Limb (tissue), 2 donors: Measurements from ENCODE around the gene C11orf21.

Experiments used
- DNase-seq, 2 donors: peaks; one replicate each; pipeline ENCODE4 v3.0.0-alpha.2; 2016; ENCODE audit errors: extremely low spot score in 2 of 2

C11orf21 gene

DNA sequence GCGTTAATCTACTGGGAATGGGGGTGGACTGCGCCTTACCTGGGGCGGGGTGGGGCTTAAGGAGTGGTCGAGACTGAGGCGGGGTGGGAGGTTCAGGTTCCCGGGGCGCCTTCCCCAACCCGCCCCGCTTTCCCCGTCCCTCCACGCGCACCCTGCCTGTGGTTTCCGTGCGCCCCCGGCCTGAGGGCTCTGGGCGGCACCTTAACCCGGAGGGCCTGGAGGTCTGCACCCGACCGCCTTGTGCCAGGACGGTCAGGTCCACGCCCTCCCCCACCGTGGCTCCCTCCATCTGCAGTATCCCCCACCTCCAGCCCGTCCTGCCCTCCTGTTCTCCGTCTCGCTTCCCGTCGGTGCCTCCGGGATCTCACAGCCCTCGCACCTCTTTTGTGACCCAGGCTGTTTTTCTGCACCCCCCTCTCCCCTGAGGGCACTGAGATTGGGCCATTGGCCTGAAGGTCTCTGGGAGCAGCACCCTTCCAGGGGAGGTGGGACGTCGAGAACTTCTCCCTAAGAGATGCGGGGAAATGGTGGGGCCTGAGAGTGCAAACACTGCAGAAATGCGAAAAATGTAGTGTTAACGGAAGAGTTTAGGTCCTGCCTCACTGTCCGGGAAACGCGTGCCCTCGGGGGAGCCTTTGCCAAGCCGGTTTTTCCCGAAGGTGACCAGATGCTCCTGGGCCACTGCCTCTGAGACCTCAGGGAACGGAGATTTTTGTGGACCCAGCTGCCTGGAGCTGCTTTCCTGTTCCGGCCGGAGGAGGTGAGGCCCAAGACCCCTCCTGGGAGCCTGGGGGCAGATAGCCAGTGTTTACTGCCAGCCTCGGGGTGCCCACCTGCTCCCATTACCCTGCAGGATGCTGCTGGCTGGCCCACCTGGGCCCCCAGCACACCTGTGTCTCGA lies 30.1 kb downstream of the C11orf21 start:
- DNase-seq: peak in 1 of 2 donors; percentile 32

DNA sequence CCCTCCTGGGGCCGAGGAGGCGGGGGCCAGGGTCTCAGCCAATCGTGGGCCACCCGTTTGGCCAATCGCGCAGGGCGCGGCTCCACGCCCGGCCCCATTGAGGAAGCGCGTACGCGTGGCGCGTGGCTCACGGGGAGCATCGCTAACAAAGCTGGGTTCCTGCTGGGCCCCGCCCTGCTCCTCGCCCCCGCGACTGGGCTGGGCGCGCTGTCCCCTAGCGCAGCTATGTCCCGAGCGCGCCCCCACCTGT lies 30.7 kb downstream of the C11orf21 start:
- DNase-seq: peak in 1 of 2 donors; percentile 55

DNA sequence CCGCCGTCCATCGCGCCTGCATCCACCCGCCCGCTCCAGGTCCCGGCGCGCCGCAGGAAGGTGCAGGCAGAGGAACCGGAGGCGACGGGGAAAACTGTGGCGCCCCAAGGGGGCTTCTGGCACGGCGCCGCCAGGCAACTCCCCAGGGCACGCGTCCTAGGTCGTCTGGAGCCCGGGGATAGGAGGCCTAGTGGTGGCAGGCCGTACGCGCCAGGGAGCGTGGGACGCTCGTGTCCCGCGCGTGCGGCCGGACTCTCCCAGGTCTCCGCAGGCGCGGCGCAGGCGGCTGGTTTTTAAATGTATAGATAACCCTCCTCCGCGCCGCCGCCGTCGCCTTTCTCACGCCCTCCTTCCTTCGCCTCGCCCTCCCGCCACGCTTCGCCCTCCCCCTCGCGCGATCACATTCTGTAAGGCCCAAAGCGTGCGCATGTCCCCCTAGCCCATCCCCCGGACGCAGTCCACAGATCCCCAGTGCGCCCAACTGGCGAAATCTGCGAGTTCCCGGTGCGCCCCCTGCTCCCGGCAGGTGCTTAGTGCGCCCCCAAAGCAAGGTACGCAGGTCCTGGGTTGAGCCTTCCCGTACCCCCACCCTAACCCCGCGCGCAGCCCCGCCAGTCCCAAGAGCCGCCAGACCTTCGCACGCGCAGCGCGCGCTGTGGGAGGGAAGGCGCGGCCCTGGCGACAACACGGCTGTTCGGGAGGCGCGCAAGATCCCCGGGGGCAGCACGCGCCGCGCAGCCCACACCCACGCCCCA lies 31.2 kb downstream of the C11orf21 start, which contains the start of gene ASCL2:
ASCL2 (minus strand) TSS at position 267 of the 755 bp plus-strand sequence; CDS start at position 11, 256 bp downstream.
- DNase-seq: peak in 1 of 2 donors; percentile 49

DNA sequence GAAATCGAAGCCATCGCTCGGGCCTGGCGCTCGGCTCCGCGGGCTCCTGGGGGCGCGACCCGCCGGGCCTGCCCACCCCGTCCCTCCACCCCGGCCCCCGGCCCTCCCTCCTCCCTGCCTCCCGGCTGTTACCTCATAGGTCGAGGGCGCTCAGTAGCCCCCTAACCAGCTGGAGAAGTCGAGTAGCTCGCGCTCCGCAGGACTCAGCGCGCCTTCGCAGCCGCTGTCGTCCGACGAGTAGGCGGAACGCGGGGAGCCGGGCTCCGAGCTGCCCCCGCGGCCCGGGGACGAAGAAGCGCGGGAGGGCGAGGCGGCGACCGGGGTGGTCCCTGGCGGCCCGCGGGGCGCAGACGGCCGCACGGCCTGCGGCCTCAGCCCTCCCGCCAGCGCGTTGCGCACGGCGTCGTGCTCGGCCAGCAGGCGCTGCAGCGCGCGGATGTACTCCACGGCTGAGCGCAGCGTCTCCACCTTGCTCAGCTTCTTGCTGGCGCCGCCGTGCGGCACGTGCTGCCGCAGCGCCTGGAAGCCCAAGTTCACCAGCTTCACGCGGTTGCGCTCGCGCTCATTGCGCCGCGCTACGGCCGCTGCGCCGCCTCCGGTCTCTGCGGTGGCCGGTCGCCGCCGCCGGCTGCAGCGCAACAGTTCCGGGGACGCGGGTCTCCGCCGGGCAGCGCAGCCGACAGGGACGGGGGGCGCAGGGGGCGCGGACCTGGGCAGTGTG lies 32.0 kb downstream of the C11orf21 start:
- DNase-seq: peak; percentile 45 to 80

DNA sequence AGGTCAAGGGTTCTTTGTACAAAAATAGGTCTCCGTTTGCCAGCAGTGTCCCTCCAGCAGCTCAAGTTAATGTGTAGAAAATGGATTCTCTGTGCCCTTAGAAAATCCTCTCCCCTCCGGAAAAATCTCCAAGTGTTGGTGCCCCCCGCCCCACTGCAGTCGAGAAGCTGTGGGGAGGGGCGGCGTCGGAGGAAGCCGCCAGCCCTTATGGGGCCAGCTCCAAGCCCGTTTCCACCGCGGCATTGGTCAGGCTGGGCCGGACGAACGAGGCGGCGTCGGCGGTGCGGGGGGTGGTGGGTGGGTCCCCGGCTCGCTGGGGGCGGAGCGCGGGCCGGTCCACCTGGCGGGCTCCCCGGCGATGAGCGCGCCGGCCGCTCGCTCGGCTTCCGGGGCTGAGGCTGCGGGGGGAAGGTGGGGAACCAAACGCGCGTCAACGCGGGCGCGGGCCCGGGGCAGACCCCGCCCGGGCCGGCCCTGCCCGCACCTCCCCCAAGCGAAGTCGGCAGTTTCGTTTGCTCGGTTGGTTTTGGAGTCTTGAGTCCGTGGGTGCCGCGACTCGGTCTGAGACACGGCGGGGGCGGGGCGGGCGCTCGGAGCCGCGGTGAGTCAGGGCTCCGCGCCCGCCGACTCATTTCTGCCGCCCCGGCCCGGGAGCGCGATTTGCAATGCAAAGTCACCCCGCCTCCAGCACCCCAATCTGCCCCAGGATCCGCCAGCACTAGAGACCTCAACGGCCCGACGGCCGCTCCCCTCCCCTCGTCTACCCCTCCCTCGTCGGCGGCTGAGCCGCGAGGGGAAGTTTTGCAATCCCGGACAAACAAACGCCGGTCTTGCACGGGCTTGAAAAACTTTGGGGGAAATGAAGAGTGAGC lies 32.8 kb downstream of the C11orf21 start:
- DNase-seq: peak in 1 of 2 donors; percentile 63

DNA sequence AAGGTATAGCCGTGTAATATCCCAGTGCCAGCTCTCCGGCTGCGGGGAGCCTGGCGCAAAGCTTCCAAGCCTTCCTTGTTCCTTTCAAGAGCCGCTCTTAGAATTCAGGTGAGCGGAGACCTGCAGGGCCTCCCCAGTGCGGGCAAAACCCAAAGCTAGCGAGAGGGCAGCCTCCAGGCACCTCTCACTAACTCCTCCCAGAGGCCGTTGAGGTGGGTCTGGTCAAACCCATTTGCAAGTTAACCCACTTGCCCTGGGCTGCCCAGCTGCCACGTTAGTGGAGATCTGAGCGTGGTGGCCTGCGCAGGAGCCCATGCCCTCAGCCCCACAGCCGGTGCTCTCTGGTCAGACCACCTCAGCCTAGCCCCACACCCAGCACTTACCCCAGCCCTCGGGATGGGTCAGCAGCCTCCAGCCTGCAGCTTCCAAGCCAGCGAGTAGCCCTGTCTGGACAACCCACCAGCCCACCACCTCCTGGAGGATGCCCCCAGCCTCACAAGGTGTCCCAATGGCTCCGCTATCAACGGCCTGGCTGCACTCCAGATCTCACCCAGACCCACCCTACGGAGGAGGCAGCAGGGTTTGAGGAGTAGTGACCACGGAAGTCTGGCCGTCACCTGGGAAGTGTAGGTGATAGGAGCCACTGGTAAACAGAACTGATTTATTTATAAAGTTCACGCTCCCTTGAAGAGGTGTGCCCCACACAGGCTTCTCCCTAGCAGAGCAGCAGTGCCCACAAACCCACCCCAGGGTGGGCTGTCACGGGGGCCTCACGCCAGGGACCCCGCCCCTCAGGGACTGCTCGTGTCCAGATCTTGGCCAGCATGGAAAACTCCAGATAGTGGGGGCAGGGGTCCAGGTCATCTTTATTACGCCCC lies 33.6 kb downstream of the C11orf21 start:
- peak in 1 of 2 donors; percentile 38 for DNase-seq

DNA sequence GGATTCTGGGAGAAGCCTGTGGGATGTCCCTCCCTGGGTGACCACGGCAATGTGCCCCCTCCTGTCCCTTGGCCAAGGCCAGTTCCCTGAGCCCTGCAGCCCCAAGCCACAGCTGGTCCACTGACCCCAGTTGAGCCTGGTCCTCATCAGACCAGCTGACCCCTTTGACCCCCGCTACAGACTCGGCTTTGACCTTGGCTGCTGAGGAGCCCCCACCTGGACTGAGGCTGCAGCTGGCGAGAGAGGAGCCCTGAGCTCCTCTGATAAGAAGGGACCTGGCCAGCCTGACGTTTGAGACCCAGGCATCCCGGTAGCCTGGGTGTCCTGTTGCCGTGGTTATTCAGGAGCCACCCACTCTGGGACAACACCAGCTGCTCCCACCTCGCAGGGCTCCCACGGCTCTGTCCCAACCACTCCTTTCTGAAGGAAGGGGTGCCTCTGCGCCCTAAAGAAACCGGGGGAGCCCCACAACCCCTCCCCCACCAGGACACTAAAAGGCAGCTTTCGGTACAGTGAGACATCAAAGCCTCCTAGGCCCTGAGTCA lies 34.3 kb downstream of the C11orf21 start:
- peak in 1 of 2 donors; percentile 25 for DNase-seq

DNA sequence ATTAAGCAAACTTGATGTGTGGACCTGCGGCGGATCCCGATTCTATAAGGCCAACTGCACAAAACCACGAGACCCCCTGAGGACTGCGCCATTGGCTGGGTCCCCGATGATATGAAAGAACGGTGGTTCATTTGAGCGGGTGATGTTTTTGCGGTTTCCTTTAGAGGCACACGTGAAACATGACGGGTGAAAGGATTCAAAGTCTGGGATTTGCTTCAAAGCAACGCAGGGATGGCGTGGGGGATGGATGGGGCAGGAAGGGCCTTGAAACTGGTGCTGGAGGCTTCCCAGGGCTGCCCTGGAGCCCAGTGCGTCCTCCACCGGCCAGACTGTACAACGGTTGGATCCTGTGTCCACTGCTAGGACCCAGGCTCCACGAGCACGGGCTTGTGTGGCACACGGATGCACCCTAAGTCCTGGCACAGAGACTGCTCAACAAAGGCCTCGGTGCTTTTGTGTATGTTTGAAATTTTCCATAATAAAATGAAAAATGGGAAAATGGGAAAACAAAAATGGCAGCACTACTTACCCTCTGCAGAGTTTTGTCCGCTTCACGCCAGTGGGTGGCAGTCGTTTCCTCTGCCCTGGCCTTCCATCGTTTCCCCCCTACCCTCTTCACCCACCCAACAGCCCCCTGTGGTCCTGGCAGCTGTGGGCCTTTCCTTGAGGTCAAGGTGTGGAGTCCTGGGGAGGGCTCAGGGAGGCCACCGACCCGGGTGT lies 35.0 kb downstream of the C11orf21 start:
- DNase-seq: no peak

DNA sequence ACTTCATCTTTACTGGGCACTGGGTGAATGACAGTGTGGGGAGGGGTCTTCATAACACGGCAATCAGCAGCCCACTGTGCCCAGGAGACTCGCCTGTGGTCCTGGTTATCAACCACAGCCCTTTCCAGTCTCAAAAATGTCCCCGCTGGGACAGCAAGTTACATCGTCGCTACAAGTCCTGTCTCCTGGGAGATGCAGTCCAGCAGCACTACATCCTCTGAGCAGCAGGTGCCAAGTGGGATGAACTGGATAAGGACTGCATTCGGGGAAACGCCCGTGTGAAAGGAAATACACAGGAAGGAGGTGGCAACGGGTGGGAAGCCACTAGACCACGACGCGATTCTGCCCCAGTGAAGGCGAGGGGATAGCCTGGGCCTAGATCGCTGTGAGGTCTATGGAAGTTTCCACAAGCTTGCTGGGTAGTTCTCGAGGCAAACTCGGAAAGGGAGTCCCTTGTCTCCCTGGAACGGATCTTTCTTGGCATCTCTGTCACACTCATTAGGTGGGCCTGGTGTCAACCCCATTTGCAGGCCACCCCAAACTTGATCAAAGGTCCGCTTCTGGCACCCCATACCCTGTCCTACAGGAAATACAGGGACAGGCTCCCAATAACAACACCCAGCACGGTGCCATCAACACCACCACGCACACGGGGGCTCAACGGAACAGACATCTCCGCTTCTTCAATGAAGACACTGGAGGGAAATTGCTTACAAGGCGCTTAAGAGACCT lies 35.7 kb downstream of the C11orf21 start:
- DNase-seq: no peak

DNA sequence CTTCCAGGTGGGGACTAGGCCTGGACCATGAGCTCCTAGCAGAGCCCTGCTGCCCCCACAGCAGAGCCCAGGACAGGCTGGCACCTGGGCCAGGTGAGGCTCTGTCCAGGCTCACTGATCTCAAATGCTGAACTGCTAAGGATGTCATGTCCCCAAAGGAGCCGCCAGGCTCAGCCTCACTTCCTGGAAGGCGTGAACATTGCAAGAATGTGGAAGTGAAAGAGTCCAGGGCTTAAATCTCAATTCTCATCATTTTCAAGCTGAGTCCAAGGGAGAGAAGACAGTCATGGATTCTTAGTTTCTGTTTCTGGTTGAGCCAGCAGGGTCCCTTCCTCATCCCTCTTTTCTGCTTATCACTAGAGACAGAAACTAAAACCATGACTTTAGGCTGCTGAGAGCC lies 36.3 kb downstream of the C11orf21 start:
- no peak for DNase-seq

DNA sequence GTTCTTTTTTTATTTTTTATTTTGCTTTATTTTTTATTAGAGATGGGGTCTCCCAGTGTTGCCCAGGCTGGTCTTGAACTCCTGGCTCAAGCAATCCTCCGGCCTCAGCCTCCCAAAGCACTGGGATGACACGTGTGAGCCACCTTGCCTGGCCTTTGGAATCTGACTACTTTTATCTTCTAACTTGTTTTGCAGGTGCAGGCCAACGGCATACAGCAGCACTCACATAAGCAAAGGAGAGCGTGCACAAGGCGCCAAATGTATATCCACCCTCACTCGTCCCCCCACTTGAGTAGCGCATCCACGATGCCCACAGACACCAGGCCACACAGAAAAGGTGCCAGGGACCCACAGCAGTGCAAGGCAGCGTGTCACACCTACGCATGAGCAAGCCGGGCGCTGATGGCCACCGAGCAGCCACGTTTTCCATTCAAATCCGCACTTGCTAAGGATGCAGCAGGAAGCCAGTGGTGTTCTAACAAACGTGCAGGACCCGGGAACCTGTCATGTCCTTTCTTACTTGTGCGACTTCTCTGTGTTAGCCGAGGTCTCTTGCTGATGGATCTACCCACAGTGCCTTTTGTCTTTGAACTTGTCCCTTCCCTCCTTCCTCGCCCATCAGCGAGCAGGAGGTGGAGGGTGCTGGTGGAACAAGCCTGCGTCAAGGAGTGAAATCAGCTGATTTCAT lies 37.2 kb downstream of the C11orf21 start:
- no peak for DNase-seq

DNA sequence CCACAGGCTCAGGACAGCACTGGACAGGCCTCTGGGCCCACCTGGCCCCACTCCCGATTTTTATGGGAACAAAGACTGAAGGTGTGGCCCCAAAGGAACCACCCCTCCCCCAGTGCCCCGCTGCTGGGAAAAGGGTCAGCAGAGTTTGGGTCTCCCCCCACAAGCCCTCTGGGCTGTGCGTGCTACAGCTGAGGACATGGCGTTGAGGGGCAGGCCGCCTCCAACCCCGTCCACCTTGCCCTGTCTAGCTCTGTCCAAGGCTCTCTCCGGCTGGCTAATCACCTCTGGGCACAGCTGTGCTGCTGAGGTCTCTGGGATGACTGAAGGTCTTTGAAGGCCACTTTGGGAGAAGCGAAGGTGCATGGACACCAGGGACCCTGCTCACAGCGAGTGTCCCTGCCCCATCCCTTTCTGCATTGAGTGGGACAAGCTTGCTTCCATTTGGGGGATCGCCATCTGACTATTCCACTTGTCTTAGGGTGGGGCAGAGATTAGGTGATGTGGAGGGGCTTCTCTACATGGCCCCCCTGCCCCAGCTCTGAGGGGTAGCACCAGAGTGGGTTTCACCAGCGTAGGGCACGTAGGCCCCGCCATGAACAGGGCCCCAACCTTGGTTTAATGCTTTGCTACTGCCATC lies 37.9 kb downstream of the C11orf21 start:
- no peak for DNase-seq

DNA sequence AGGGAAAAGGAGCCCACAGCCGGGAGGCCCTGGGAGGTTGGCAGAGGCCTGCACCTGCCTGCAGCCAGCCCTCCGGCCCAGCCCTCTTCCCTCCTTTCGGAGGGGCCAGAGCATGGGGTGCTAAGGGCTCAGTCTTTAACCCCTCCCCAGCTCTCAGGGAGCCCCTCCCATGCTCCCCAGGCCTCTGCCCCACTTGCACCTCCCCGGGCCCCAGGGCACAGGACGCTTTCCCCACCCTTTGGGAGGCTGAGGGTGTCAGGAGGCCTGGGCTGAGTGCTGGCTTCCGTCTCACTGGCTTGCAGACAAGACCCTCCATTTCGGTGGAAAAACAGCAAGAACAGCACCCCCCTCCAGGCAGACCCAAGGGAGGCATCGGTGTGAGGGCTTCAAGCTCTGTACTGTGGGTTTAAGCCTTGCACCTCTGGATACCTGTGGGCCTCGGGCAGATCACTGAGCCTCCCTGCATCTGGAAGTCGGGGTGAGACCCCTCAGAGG lies 38.6 kb downstream of the C11orf21 start:
- DNase-seq: peak in 1 of 2 donors; percentile 28

DNA sequence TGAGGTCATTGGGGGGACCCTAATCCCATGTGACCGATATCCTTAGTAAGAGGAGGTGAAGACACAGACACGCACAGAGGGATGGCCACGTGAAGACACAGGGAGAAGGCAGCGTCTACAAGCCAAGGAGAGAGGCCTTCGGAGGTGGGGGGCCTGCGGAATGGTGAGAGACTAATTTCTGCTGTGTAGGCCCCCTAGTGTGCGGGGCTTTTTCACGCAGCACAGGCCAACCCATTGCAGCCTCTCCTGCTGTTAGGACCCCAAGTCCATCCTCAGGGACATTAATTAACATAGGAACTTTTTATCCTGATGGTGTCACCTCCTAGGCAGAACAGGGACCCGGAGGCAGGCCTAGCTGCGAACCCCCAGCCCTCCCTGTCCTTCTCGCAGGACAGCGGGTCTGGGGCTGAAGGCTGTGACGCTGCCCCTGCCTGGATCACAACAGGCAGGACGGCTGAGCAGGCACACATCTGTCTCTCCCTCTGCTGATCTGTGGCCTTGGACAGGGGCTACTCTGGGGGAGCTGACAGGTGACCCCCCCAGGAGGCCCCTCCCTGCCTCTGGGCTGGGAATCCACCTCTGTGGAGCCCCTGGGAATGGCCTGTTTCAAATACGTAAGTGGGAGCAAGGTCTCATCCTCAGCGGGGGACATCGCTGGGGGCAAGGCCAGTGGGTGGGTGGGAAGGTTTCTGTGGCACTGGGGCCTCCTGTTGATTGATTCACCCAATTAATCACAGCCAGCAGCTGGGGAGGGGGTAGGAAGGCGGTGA lies 39.2 kb downstream of the C11orf21 start:
- peak in 1 of 2 donors; percentile 20 for DNase-seq

DNA sequence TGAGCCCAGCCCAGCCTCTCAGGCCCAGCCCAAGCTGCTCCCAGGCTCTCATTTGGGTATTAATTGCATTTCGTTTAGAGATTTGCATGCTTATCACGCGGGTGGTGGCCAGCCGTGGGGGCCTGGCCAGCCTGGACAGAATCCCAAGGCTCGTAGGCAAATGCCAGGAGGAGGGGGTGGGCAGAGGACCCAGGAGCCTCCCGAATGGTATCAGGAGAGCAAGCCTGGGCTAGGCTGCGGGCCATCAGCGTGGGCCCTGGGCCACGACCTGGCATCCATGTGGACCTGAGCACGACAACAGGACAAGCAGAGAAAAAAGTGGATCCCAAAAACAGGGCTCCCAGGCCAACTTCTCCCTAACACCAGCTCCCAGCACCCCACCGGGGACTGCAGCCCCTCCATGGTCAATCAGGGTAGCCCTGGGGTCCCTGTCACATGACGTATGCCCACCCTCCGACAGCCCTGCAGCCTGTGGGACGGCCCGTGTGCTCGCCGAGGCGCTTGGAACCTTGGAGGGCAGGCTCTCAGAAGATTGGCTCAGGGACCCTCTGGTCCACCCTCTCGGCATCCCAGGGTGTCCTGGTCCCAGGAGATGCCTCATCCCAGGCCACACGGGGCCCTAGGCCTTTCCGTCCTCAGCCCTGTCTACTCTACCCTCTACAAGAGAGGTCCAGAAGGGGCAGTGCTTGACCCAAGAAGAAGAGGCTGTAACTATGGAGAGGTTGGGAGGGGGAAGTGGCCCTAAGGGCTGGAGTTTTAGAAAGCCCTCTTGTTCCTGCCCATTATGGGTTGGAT lies 40.1 kb downstream of the C11orf21 start:
- DNase-seq: no peak
